ENCODE measurements around the gene OR6N2.

The OR6N2 gene
- total RNA-seq, result 0 reads per million in 9 experiments

- no peaks in the 10 kb centered on the region for H3K27me3 Mint-ChIP-seq
- DNase-seq (no peak), ATAC-seq (replicated peaks) (no peak)
- H3K4me3 Mint-ChIP-seq, result no peak within 1 kb of the TSS
- no peaks in the 10 kb centered on the region for H3K36me3 Mint-ChIP-seq (ENCODE audit: insufficient read depth)
- no peaks in the 10 kb centered on the region for H3K9me3 Mint-ChIP-seq
- peaks cover 9% of the 10 kb centered on the region in 2 donors for H3K4me1 Mint-ChIP-seq (ENCODE audit: low read depth in 2 of 2)
- H3K27ac Mint-ChIP-seq, result no peak within 1 kb of the TSS
Observed at GRCh38 chr1:158781104-158781503, at the start of gene OR6N2. OR6N2 (minus strand) TSS chr1:158781204; CDS start chr1:158777635, 3,569 bp downstream.

- Mint-ChIP-seq H3K4me3 (peak overlapping the region in 1 of 2 donors; percentile 63), H3K27me3 (no peaks in the 10 kb centered on the region), H3K9me3 (peaks cover 2 to 14% of the 10 kb centered on the region in 2 donors), H3K36me3 (ENCODE audit: insufficient read depth) (no peaks in the 10 kb centered on the region), H3K27ac (peak overlapping the region in 1 of 2 donors; percentile 88), H3K4me1 (ENCODE audit: low read depth in 2 of 2) (peaks cover 6 to 25% of the 10 kb centered on the region in 2 donors)
- no peak for DNase-seq
- ATAC-seq (replicated peaks), result peak; percentile 26
Observed at GRCh38 chr1:158830074-158830677, 49.2 kb upstream of the OR6N2 start.

GRCh38 chr1:158821723-158822122 is 40.7 kb upstream of the OR6N2 start:
- Mint-ChIP-seq H3K27ac (peak overlapping the region in 1 of 2 donors; percentile 93), H3K9me3 (no peaks in the 10 kb centered on the region), H3K4me1 (ENCODE audit: low read depth in 2 of 2) (peaks cover 24 to 36% of the 10 kb centered on the region in 2 donors), H3K27me3 (no peaks in the 10 kb centered on the region), H3K4me3 (no peak overlapping the region), H3K36me3 (ENCODE audit: insufficient read depth) (no peaks in the 10 kb centered on the region)
- ATAC-seq (replicated peaks) (no peak), DNase-seq (no peak)

- peak in 1 of 3 experiments; percentile 16 for DNase-seq
- peak overlapping the region; percentile 93 for H3K27ac Mint-ChIP-seq
- H3K36me3 Mint-ChIP-seq (ENCODE audit: insufficient read depth), result no peaks in the 10 kb centered on the region
- H3K27me3 Mint-ChIP-seq, result no peaks in the 10 kb centered on the region
- no peaks in the 10 kb centered on the region for H3K9me3 Mint-ChIP-seq
- H3K4me1 Mint-ChIP-seq (ENCODE audit: low read depth in 2 of 2), result peaks cover 24 to 36% of the 10 kb centered on the region in 2 donors
- H3K4me3 Mint-ChIP-seq, result peak overlapping the region; percentile 65 to 80
- ATAC-seq (replicated peaks), result peak; percentile 98
Observed at GRCh38 chr1:158819461-158820443, 38.7 kb upstream of the OR6N2 start.

GRCh38 chr1:158818975-158819431 is 38.0 kb upstream of the OR6N2 start:
- ATAC-seq (replicated peaks) (peak; percentile 22), DNase-seq (no peak)
- peak overlapping the region; percentile 65 to 80 for H3K4me3 Mint-ChIP-seq
- H3K27ac Mint-ChIP-seq, result peak overlapping the region; percentile 93
- no peaks in the 10 kb centered on the region for H3K36me3 Mint-ChIP-seq (ENCODE audit: insufficient read depth)
- H3K27me3 Mint-ChIP-seq, result no peaks in the 10 kb centered on the region
- H3K9me3 Mint-ChIP-seq, result no peaks in the 10 kb centered on the region
- H3K4me1 Mint-ChIP-seq (ENCODE audit: low read depth in 2 of 2), result peaks cover 24 to 36% of the 10 kb centered on the region in 2 donors

- Mint-ChIP-seq H3K4me3 (peak overlapping the region; percentile 65 to 80), H3K9me3 (no peaks in the 10 kb centered on the region), H3K27ac (peak overlapping the region; percentile 93)
Observed at GRCh38 chr1:158818560-158818959, 37.6 kb upstream of the OR6N2 start.

GRCh38 chr1:158814970-158815369 is 34.0 kb upstream of the OR6N2 start:
- Mint-ChIP-seq H3K4me1 (ENCODE audit: low read depth in 2 of 2) (peaks cover 19 to 26% of the 10 kb centered on the region in 2 donors), H3K36me3 (ENCODE audit: insufficient read depth) (no peaks in the 10 kb centered on the region), H3K4me3 (no peak overlapping the region), H3K27me3 (no peaks in the 10 kb centered on the region), H3K27ac (no peak overlapping the region), H3K9me3 (no peaks in the 10 kb centered on the region)
- ATAC-seq (replicated peaks) (no peak), DNase-seq (no peak)

More at GRCh38 chr1:158818560-158818959, 37.6 kb upstream of the OR6N2 start:
- H3K27me3 Mint-ChIP-seq, result no peaks in the 10 kb centered on the region
- ATAC-seq (replicated peaks) (no peak), DNase-seq (no peak)
- no peaks in the 10 kb centered on the region for H3K36me3 Mint-ChIP-seq (ENCODE audit: insufficient read depth)
- peaks cover 24 to 36% of the 10 kb centered on the region in 2 donors for H3K4me1 Mint-ChIP-seq (ENCODE audit: low read depth in 2 of 2)

- Mint-ChIP-seq H3K36me3 (ENCODE audit: insufficient read depth) (peaks cover 2% of the 10 kb centered on the region), H3K4me1 (ENCODE audit: low read depth in 2 of 2) (peaks cover 3 to 8% of the 10 kb centered on the region in 2 donors), H3K9me3 (no peaks in the 10 kb centered on the region), H3K27ac (no peak overlapping the region), H3K27me3 (peaks cover 0 to 8% of the 10 kb centered on the region in 2 donors), H3K4me3 (no peak overlapping the region)
- DNase-seq (no peak), ATAC-seq (replicated peaks) (no peak)
Observed at GRCh38 chr1:158813164-158813563, 32.2 kb upstream of the OR6N2 start.

GRCh38 chr1:158812336-158812735 is 31.3 kb upstream of the OR6N2 start:
- peaks cover 0 to under 1% of the 10 kb centered on the region in 2 donors for H3K4me1 Mint-ChIP-seq (ENCODE audit: low read depth in 2 of 2)
- peaks cover 2% of the 10 kb centered on the region for H3K36me3 Mint-ChIP-seq (ENCODE audit: insufficient read depth)
- peaks cover 0 to 8% of the 10 kb centered on the region in 2 donors for H3K27me3 Mint-ChIP-seq
- H3K27ac Mint-ChIP-seq, result peak overlapping the region in 1 of 2 donors; percentile 1
- no peak overlapping the region for H3K4me3 Mint-ChIP-seq
- ATAC-seq (replicated peaks) (no peak), DNase-seq (no peak)
- H3K9me3 Mint-ChIP-seq, result no peaks in the 10 kb centered on the region

GRCh38 chr1:158810311-158810710 is 29.3 kb upstream of the OR6N2 start:
- peaks cover 2% of the 10 kb centered on the region for H3K36me3 Mint-ChIP-seq (ENCODE audit: insufficient read depth)
- H3K9me3 Mint-ChIP-seq, result no peaks in the 10 kb centered on the region
- peaks cover 0 to 8% of the 10 kb centered on the region in 2 donors for H3K27me3 Mint-ChIP-seq
- no peak overlapping the region for H3K4me3 Mint-ChIP-seq
- no peak for DNase-seq
- peak overlapping the region in 1 of 2 donors; percentile 44 for H3K27ac Mint-ChIP-seq
- ATAC-seq (replicated peaks), result no peak
- no peaks in the 10 kb centered on the region for H3K4me1 Mint-ChIP-seq (ENCODE audit: low read depth in 2 of 2)

GRCh38 chr1:158809862-158810261 is 28.9 kb upstream of the OR6N2 start:
- DNase-seq (no peak), ATAC-seq (replicated peaks) (no peak)
- no peaks in the 10 kb centered on the region for H3K9me3 Mint-ChIP-seq
- H3K36me3 Mint-ChIP-seq (ENCODE audit: insufficient read depth), result peaks cover 2% of the 10 kb centered on the region
- peaks cover 0 to 8% of the 10 kb centered on the region in 2 donors for H3K27me3 Mint-ChIP-seq
- peak overlapping the region in 1 of 2 donors; percentile 44 for H3K27ac Mint-ChIP-seq
- H3K4me1 Mint-ChIP-seq (ENCODE audit: low read depth in 2 of 2), result no peaks in the 10 kb centered on the region
- H3K4me3 Mint-ChIP-seq, result no peak overlapping the region

GRCh38 chr1:158809256-158809655 is 28.3 kb upstream of the OR6N2 start:
- DNase-seq (no peak), ATAC-seq (replicated peaks) (no peak)
- Mint-ChIP-seq H3K4me1 (ENCODE audit: low read depth in 2 of 2) (no peaks in the 10 kb centered on the region), H3K9me3 (no peaks in the 10 kb centered on the region), H3K27ac (no peak overlapping the region), H3K36me3 (ENCODE audit: insufficient read depth) (peaks cover 2% of the 10 kb centered on the region), H3K4me3 (no peak overlapping the region), H3K27me3 (peaks cover 0 to 8% of the 10 kb centered on the region in 2 donors)

GRCh38 chr1:158806916-158807536 is 26.0 kb upstream of the OR6N2 start:
- no peak for DNase-seq
- H3K27me3 Mint-ChIP-seq, result peaks cover 0 to 14% of the 10 kb centered on the region in 2 donors
- ATAC-seq (replicated peaks), result no peak
- no peaks in the 10 kb centered on the region for H3K4me1 Mint-ChIP-seq (ENCODE audit: low read depth in 2 of 2)
- H3K4me3 Mint-ChIP-seq, result no peak overlapping the region
- no peak overlapping the region for H3K27ac Mint-ChIP-seq
- no peaks in the 10 kb centered on the region for H3K9me3 Mint-ChIP-seq
- peaks cover 2% of the 10 kb centered on the region for H3K36me3 Mint-ChIP-seq (ENCODE audit: insufficient read depth)
